ENCODE data around the gene KIF5C. TPM values are rescaled to one million over a fixed set of nuclear protein-coding genes. Genes with fewer than 3 reads are reported as not detected.

KIF5C gene
- polyA plus RNA-seq, 10 donors = 1.4 to 3.1 (median 2.0) TPM

GRCh38 chr2:148887350-148888002 is 12.4 kb downstream of the KIF5C start:
- DNase-seq = peak in 1 of 3 donors; percentile 21

GRCh38 chr2:148888003-148888501 is 13.0 kb downstream of the KIF5C start:
- DNase-seq = peak in 1 of 3 donors; percentile 18

- no peak for DNase-seq
These were observed 14.0 kb downstream of the KIF5C start for GRCh38 chr2:148888986-148889385.

GRCh38 chr2:148893906-148894305 is 18.9 kb downstream of the KIF5C start:
- no peak for DNase-seq

GRCh38 chr2:148896136-148896535 is 21.1 kb downstream of the KIF5C start:
- no peak for DNase-seq

GRCh38 chr2:148899638-148900318 is 24.8 kb downstream of the KIF5C start:
- no peak for DNase-seq

- no peak for DNase-seq
These were observed 25.4 kb downstream of the KIF5C start for GRCh38 chr2:148900350-148900837.

GRCh38 chr2:148901142-148901541 is 26.1 kb downstream of the KIF5C start:
- DNase-seq = no peak

- DNase-seq = no peak
These were observed 27.8 kb downstream of the KIF5C start for GRCh38 chr2:148902798-148903197.

GRCh38 chr2:148903294-148903693 is 28.3 kb downstream of the KIF5C start:
- DNase-seq = no peak

GRCh38 chr2:148903979-148904378 is 29.0 kb downstream of the KIF5C start:
- DNase-seq = no peak

- DNase-seq = no peak
These were observed 31.1 kb downstream of the KIF5C start for GRCh38 chr2:148906124-148906523.

GRCh38 chr2:148907085-148907785 is 32.2 kb downstream of the KIF5C start:
- DNase-seq = no peak

- DNase-seq = no peak
These were observed 34.1 kb downstream of the KIF5C start for GRCh38 chr2:148909114-148909513.

- no peak for DNase-seq
These were observed 38.0 kb downstream of the KIF5C start for GRCh38 chr2:148913061-148913460.

GRCh38 chr2:148913492-148913891 is 38.5 kb downstream of the KIF5C start:
- no peak for DNase-seq

- peak in 1 of 3 donors; percentile 21 for DNase-seq
These were observed 39.4 kb downstream of the KIF5C start for GRCh38 chr2:148914463-148914862.

GRCh38 chr2:148917431-148917830 is 42.4 kb downstream of the KIF5C start:
- DNase-seq = no peak

GRCh38 chr2:148918554-148918953 is 43.5 kb downstream of the KIF5C start:
- no peak for DNase-seq

GRCh38 chr2:148920559-148920958 is 45.5 kb downstream of the KIF5C start:
- DNase-seq = no peak

GRCh38 chr2:148922062-148922461 is 47.0 kb downstream of the KIF5C start:
- no peak for DNase-seq

- DNase-seq = no peak
These were observed 47.9 kb downstream of the KIF5C start for GRCh38 chr2:148922776-148923475.

All from muscle of back (tissue), 11 donors.